Transverse colon (tissue), 4 donors: ENCODE data around the gene ZNF570. TPM values are rescaled to one million over a fixed set of nuclear protein-coding genes. Genes with fewer than 3 reads are reported as not detected.

Experiments
- DNase-seq: peaks from one replicate; pipeline ENCODE4 v3.0.0-alpha.2; 2019
- H3K27ac ChIP-seq, 4 donors: fragments of 200-600 bp; sonication (generic); 2 replicates each; pipeline ENCODE4 v1.5.1; 2016 to 2018; ENCODE audit warnings: inconsistent platforms in 4 of 4
- H3K27me3 ChIP-seq: fragments of 200-600 bp; sonication (generic); 2 replicates; pipeline ENCODE4 v1.5.1; 2017; ENCODE audit warnings: inconsistent platforms
- H3K36me3 ChIP-seq, 4 donors: fragments of 200-600 bp; sonication (generic); 2 replicates each; pipeline ENCODE4 v1.5.1; 2017 to 2019; ENCODE audit warnings: inconsistent platforms in 4 of 4
- H3K4me1 ChIP-seq, 4 donors: fragments of 200-600 bp; sonication (generic); 2 replicates each; pipeline ENCODE4 v1.5.1; 2017 to 2020; ENCODE audit warnings: inconsistent platforms in 4 of 4
- H3K4me3 ChIP-seq, 4 donors: fragments of 200-600 bp; sonication (generic); 1 replicate in 1 of 4; 2 replicates in 3 of 4; pipeline versions ENCODE4 v1.5.1 to v1.6.1; 2017 to 2019; ENCODE audit warnings: inconsistent platforms in 4 of 4
- H3K9me3 ChIP-seq, 2 donors: fragments of 200-600 bp; sonication (generic); 2 replicates each; pipeline ENCODE4 v1.5.1; 2017 to 2019; ENCODE audit warnings: inconsistent platforms in 2 of 2
- EP300 ChIP-seq: sonication (generic); formaldehyde crosslinking; IDR thresholded peaks from one replicate; pipeline ENCODE4 v1.6.1; 2017; ENCODE audit warnings: antibody characterized with exemption, low read depth
- POLR2A ChIP-seq: fragments of 450-650 bp; IDR thresholded peaks from one replicate; pipeline ENCODE4 v1.6.1; 2016; ENCODE audit warnings: antibody characterized with exemption, mild to moderate bottlenecking, moderate library complexity
- POLR2AphosphoS5 ChIP-seq, 3 donors: sonication (generic); formaldehyde crosslinking; IDR thresholded peaks; one replicate each; pipeline ENCODE4 v1.6.1; 2016; ENCODE audit warnings: antibody characterized with exemption in 3 of 3
- WGBS, 2 donors: methylation state at CpG; one replicate each; pipeline ENCODE4 v1.1.5; 2018; ENCODE audit warnings: low coverage in 1 of 2; 5-methylcytosine and 5-hydroxymethylcytosine counted together
- in situ Hi-C, 4 donors: fragments of 200-750 bp; cut with MboI; loops; one replicate each; pipeline versions ENCODE4 v1.15.0 to v1.15.1; 2017; ENCODE audit warnings: low sequenced_read_pairs in 3 of 4, low pct_ligation_motif_present in 1 of 4, low pct_unique_long_range_greater_than_20kb in 1 of 4
- intact Hi-C: fragments of 100-400 bp; cut with DNase I; formaldehyde crosslinking; loops from one replicate; pipeline ENCODE4 v1.15.1; 2023; ENCODE audit warnings: low total_unique reads
- total RNA-seq, 4 donors: library from RNA; depleted of rRNA; stranded (reverse); fragments of >200 nt; gene quantifications; one replicate each; pipeline ENCODE4 v1.1.0, GENCODE V29; 2016
- TF ChIP-seq, protein P1 (sequence below), 5 experiments: fragments of 200-600 bp in 3 of 5; fragments of 450-650 bp in 2 of 5; sonication (generic) in 3 of 5; IDR thresholded peaks; 1 replicate in 2 of 5; 2 replicates in 3 of 5; pipeline ENCODE4 v1.5.1; 2016 to 2017; ENCODE audit warnings: antibody characterized with exemption in 5 of 5, inconsistent platforms in 3 of 5, mild to moderate bottlenecking in 2 of 5, moderate library complexity in 1 of 5

Gene ZNF570
- 1 to 10 TPM in 3 of 4 donors, under 1 TPM in 1; 0.37 to 4.6 (median 2.7) TPM for total RNA-seq

- peak within 1 kb of the TSS; percentile 86 to 95 (median 90) for H3K27ac ChIP-seq
- peak within 1 kb of the TSS; percentile 63 to 83 (median 74) for H3K4me3 ChIP-seq
- peaks cover 10 to 29% (median 19%) of the 10 kb centered on the region in 4 donors for H3K4me1 ChIP-seq
- no peaks in the 10 kb centered on the region for H3K9me3 ChIP-seq
- intact Hi-C loops (no loop called here), in situ Hi-C loops (no loop called here)
- DNase-seq = peak; percentile 91
- H3K27me3 ChIP-seq = no peaks in the 10 kb centered on the region
- 0% methylated on average over 36 of the region's 63 CpGs; no CpG with 5 or more reads in 1 of the 2 donors for WGBS, 2 donors
- peaks cover 0 to 12% (median 0%) of the 10 kb centered on the region in 4 donors for H3K36me3 ChIP-seq
- TF ChIP-seq POLR2AphosphoS5 (IDR thresholded peaks at IDR 0.05) (peak; percentile 64 to 79 (median 75)), EP300 (no peak), POLR2A (peak; percentile 66)
- TF ChIP-seq, protein P1, sequence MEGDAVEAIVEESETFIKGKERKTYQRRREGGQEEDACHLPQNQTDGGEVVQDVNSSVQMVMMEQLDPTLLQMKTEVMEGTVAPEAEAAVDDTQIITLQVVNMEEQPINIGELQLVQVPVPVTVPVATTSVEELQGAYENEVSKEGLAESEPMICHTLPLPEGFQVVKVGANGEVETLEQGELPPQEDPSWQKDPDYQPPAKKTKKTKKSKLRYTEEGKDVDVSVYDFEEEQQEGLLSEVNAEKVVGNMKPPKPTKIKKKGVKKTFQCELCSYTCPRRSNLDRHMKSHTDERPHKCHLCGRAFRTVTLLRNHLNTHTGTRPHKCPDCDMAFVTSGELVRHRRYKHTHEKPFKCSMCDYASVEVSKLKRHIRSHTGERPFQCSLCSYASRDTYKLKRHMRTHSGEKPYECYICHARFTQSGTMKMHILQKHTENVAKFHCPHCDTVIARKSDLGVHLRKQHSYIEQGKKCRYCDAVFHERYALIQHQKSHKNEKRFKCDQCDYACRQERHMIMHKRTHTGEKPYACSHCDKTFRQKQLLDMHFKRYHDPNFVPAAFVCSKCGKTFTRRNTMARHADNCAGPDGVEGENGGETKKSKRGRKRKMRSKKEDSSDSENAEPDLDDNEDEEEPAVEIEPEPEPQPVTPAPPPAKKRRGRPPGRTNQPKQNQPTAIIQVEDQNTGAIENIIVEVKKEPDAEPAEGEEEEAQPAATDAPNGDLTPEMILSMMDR (IDR thresholded peaks at IDR 0.05) = peak in 1 of 5 experiments; percentile 13
These were observed at the start of gene ZNF570 for GRCh38 chr19:37468961-37469777. ZNF570 (plus strand) TSS chr19:37469356; CDS start chr19:37470355, 999 bp downstream.

GRCh38 chr19:37452500-37453245 is 16.5 kb upstream of the ZNF570 start:
- in situ Hi-C loops = no loop called here
- Histone ChIP-seq H3K9me3 (peaks cover 88 to 100% of the 10 kb centered on the region in 2 donors), H3K27ac (no peak overlapping the region), H3K36me3 (peaks cover 0 to 40% (median 13%) of the 10 kb centered on the region in 4 donors), H3K27me3 (no peaks in the 10 kb centered on the region), H3K4me3 (no peak overlapping the region), H3K4me1 (no peaks in the 10 kb centered on the region)
- no peak for DNase-seq
- WGBS, 2 donors = 96 to 97% methylated on average over 4 of the region's 4 CpGs
- TF ChIP-seq POLR2AphosphoS5 (IDR thresholded peaks at IDR 0.05) (no peak), POLR2A (no peak), EP300 (no peak)
- TF ChIP-seq, protein P1 (IDR thresholded peaks at IDR 0.05) = no peak
- intact Hi-C loops = no loop called here

- intact Hi-C loops (no loop called here), in situ Hi-C loops (no loop called here)
- WGBS, 2 donors = 30 to 35% methylated on average over 18 to 25 of the region's 25 CpGs
- peaks cover 0 to 16% (median 3%) of the 10 kb centered on the region in 4 donors for H3K36me3 ChIP-seq
- TF ChIP-seq POLR2A (no peak), POLR2AphosphoS5 (IDR thresholded peaks at IDR 0.05) (no peak), EP300 (no peak)
- TF ChIP-seq, protein P1 (IDR thresholded peaks at IDR 0.05) = no peak
- H3K27me3 ChIP-seq = no peaks in the 10 kb centered on the region
- H3K4me1 ChIP-seq = peaks cover 10 to 29% (median 19%) of the 10 kb centered on the region in 4 donors
- peaks cover 5 to 10% of the 10 kb centered on the region in 2 donors for H3K9me3 ChIP-seq
- H3K4me3 ChIP-seq = peak overlapping the region; percentile 74 to 86 (median 80)
- DNase-seq = no peak
- peak overlapping the region; percentile 86 to 95 (median 90) for H3K27ac ChIP-seq
These were observed 2.8 kb upstream of the ZNF570 start for GRCh38 chr19:37466277-37466797.
